Smooth muscle cell (in vitro differentiated cells): ENCODE results near the gene ADORA2A. TPM values are rescaled to one million over a fixed set of nuclear protein-coding genes. Genes with fewer than 3 reads are reported as not detected.
A peak's percentile ranks its signal among the peaks of the same experiment; 100 is the strongest.

Source experiments
- DNase-seq: peaks from one replicate; lab custom pipeline; 2025; ENCODE audit not compliant: unreplicated experiment; lab: John Stamatoyannopoulos, UW
- H2AFZ ChIP-seq: fragments of 200-600 bp; sonication (generic); 2 replicates; pipeline ENCODE4 v1.6.0; 2016; ENCODE audit warnings: antibody characterized with exemption, low read depth, mild to moderate bottlenecking
- H3F3A ChIP-seq: fragments of 200-600 bp; sonication (generic); 2 replicates; pipeline ENCODE4 v1.6.0; 2017; ENCODE audit warnings: antibody characterized with exemption, low read depth
- H3K27ac ChIP-seq: fragments of 200-600 bp; sonication (generic); 2 replicates; pipeline ENCODE4 v1.5.1; 2016; ENCODE audit warnings: low read depth, mild to moderate bottlenecking
- H3K27me3 ChIP-seq: fragments of 200-600 bp; sonication (generic); 2 replicates; pipeline ENCODE4 v1.6.1; 2016; ENCODE audit warnings: low read depth, mild to moderate bottlenecking
- H3K36me3 ChIP-seq: fragments of 200-600 bp; sonication (generic); 2 replicates; pipeline ENCODE4 v1.5.1; 2016; ENCODE audit warnings: low read depth
- H3K4me1 ChIP-seq: fragments of 200-600 bp; sonication (generic); 2 replicates; pipeline ENCODE4 v1.5.1; 2016; ENCODE audit warnings: low read depth
- H3K4me2 ChIP-seq: fragments of 200-600 bp; sonication (generic); 2 replicates; pipeline ENCODE4 v1.6.0; 2016; ENCODE audit warnings: mild to moderate bottlenecking
- H3K4me3 ChIP-seq: fragments of 200-600 bp; sonication (generic); 2 replicates; pipeline ENCODE4 v1.5.1; 2016; ENCODE audit warnings: mild to moderate bottlenecking
- H3K79me2 ChIP-seq: fragments of 200-600 bp; sonication (generic); 2 replicates; pipeline ENCODE4 v1.6.0; 2016; ENCODE audit warnings: low read depth, mild to moderate bottlenecking
- H3K9ac ChIP-seq: fragments of 200-600 bp; sonication (generic); 2 replicates; pipeline ENCODE4 v1.6.0; 2016; ENCODE audit warnings: low read depth
- H3K9me3 ChIP-seq: fragments of 200-600 bp; sonication (generic); replicated peaks from 2 replicates; pipeline ENCODE4 v1.5.1; 2016; ENCODE audit warnings: low read depth
- H4K20me1 ChIP-seq: fragments of 200-600 bp; sonication (generic); 2 replicates; pipeline ENCODE4 v1.6.0; 2016; ENCODE audit warnings: low read depth
- CTCF ChIP-seq: fragments of 200-600 bp; sonication (generic); IDR thresholded peaks from 2 replicates; pipeline ENCODE4 v1.5.1; 2017; ENCODE audit warnings: borderline replicate concordance, mild to moderate bottlenecking, antibody characterized with exemption; ENCODE audit not compliant: insufficient read depth, poor library complexity, severe bottlenecking
- WGBS: methylation state at CpG from one replicate; pipeline ENCODE4 v1.1.7; 2016; ENCODE audit warnings: low lambda C conversion rate; 5-methylcytosine and 5-hydroxymethylcytosine counted together
- polyA plus RNA-seq: library from polyadenylated mRNA; unstranded; fragments of >200 nt; fragmentation: Nextera tagmentation; extraction: Ambion mirVana; gene quantifications from 2 replicates; pipeline ENCODE4 v1.2.1, GENCODE V29; 2016
- total RNA-seq: library from RNA; depleted of rRNA; stranded (reverse); fragments of >200 nt; gene quantifications from 2 replicates; pipeline ENCODE4 v1.2.3, GENCODE V29; 2014

ADORA2A gene
- total and polyA plus RNA-seq, 2 experiments from 2014 or later, result 1.6 to 1.8 TPM

- Histone ChIP-seq H3F3A (no peaks in the 10 kb centered on the region), H4K20me1 (no peaks in the 10 kb centered on the region), H2AFZ (no peak overlapping the region), H3K9me3 (no peaks in the 10 kb centered on the region), H3K9ac (no peak overlapping the region), H3K27ac (no peak overlapping the region), H3K4me3 (no peak overlapping the region), H3K27me3 (no peaks in the 10 kb centered on the region), H3K4me1 (peaks cover 11% of the 10 kb centered on the region), H3K36me3 (no peaks in the 10 kb centered on the region), H3K79me2 (no peaks in the 10 kb centered on the region), H3K4me2 (no peak overlapping the region)
- no peak for DNase-seq
- WGBS, result 82% methylated on average over 12 of the region's 12 CpGs
- TF ChIP-seq CTCF, result no peak
Observed at GRCh38 chr22:24444729-24445466, 17.5 kb downstream of the ADORA2A start.

GRCh38 chr22:24445481-24446259 is 18.3 kb downstream of the ADORA2A start:
- Histone ChIP-seq H3K4me3 (no peak overlapping the region), H3K27me3 (no peaks in the 10 kb centered on the region), H2AFZ (no peak overlapping the region), H3K79me2 (no peaks in the 10 kb centered on the region), H3K4me1 (peaks cover 11% of the 10 kb centered on the region), H3K27ac (no peak overlapping the region), H3K9ac (no peak overlapping the region), H3K9me3 (no peaks in the 10 kb centered on the region), H4K20me1 (no peaks in the 10 kb centered on the region), H3K4me2 (peak overlapping the region; percentile 16), H3K36me3 (no peaks in the 10 kb centered on the region), H3F3A (no peaks in the 10 kb centered on the region)
- TF ChIP-seq CTCF, result no peak
- WGBS, result 31% methylated on average over 11 of the region's 11 CpGs
- DNase-seq, result no peak

- Histone ChIP-seq H3K4me1 (peaks cover 11% of the 10 kb centered on the region), H3K4me3 (no peak overlapping the region), H3K36me3 (no peaks in the 10 kb centered on the region), H4K20me1 (no peaks in the 10 kb centered on the region), H3K27ac (no peak overlapping the region), H3F3A (no peaks in the 10 kb centered on the region), H3K9ac (no peak overlapping the region), H3K27me3 (no peaks in the 10 kb centered on the region), H3K9me3 (no peaks in the 10 kb centered on the region), H3K79me2 (no peaks in the 10 kb centered on the region), H2AFZ (no peak overlapping the region), H3K4me2 (peak overlapping the region; percentile 16)
- DNase-seq, result no peak
- WGBS, result 47% methylated on average over 3 of the region's 3 CpGs
- TF ChIP-seq CTCF, result no peak
Observed at GRCh38 chr22:24446260-24446611, 18.8 kb downstream of the ADORA2A start.

- H3K9me3 ChIP-seq, result no peaks in the 10 kb centered on the region
- DNase-seq, result no peak
- no peaks in the 10 kb centered on the region for H3K27me3 ChIP-seq
- peaks cover 6% of the 10 kb centered on the region for H3K4me1 ChIP-seq
- H2AFZ ChIP-seq, result no peak overlapping the region
- no peaks in the 10 kb centered on the region for H3F3A ChIP-seq
- no peak overlapping the region for H3K9ac ChIP-seq
- no peaks in the 10 kb centered on the region for H3K36me3 ChIP-seq
- H4K20me1 ChIP-seq, result no peaks in the 10 kb centered on the region
- WGBS, result 15% methylated on average over 1 of the region's 1 CpG
- no peaks in the 10 kb centered on the region for H3K79me2 ChIP-seq
- H3K4me2 ChIP-seq, result no peak overlapping the region
- no peak overlapping the region for H3K27ac ChIP-seq
- no peak for TF ChIP-seq CTCF
- H3K4me3 ChIP-seq, result no peak overlapping the region
Observed at GRCh38 chr22:24450610-24451009, 23.2 kb downstream of the ADORA2A start.
